HG03060 (cell line): ENCODE data around the gene FBN2.
A peak's percentile ranks its signal among the peaks of the same experiment; 100 is the strongest.
"Not testable (repeated sequence)": the region's sequence is repeated elsewhere in the genome, so short reads cannot be mapped to it uniquely, and the experiment has no call there.

Experiments
- ATAC-seq: cut with Tn5 transposase; IDR thresholded peaks from one replicate; pipeline ENCODE4 v1.9.1; 2021; ENCODE audit warnings: low read depth, moderate number of reproducible peaks; ENCODE audit not compliant: unreplicated experiment

Gene FBN2

DNA sequence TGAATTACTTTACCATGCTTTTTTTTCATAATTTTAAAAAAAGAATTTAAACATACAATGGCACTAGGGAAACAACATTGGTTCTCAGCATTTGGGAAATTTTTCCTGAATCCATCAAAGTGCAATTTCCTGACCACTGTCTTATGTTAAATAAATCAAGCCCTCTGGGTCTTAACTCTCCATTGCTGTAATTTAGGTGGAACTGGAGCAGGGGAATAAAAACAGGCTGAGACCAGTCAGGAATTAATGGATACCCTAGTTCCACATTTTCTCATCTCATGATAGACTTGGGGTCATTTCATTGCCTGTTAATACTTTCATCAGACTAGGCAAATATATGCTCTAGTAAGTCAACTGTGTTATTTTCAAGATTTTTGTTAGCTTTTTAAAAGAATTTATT, 103.1 kb downstream of the FBN2 start:
- ATAC-seq: no peak

DNA sequence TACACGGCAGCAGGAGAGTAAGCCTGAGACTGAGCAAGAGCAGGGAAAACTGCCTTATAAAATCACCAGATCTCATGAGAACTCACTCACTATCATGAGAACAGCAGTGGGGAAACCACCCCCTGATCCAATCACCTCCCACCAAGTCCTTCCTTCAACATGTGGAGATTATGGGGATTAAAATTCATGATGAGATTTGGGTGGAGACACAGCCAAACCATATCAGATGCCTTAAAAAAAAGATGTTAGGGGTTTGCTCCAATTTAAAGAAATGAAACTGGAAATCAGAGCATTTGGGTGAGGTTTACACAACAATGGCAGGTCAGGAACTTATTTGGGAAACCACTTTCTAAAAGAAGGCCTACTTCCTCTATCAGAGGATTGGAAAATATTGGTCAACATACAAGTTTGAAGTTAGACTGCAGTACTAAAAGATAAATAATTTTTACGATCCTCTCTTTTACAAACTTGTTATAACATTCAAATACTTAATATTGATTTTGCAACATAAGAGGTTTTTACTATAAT, 105.1 kb downstream of the FBN2 start:
- no peak for ATAC-seq

DNA sequence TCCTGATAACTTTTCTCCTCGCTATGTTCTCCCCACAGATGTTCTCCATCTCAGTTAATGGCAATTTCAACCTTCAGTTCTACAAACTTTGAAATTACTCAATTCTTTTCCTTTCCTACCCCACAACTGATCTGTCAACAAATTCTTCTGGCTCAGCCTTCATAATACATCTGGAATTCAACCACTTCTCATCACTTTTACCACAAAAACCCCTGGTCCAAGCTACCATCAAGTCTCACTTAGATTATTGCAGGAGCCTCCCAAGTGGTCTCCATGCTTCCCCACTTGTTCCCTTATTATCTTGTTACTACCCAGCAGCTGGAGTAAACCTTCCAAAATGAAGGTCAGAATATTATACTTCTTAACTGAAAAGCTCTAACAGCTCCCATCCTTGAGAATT, 110.1 kb downstream of the FBN2 start:
- ATAC-seq: no peak

DNA sequence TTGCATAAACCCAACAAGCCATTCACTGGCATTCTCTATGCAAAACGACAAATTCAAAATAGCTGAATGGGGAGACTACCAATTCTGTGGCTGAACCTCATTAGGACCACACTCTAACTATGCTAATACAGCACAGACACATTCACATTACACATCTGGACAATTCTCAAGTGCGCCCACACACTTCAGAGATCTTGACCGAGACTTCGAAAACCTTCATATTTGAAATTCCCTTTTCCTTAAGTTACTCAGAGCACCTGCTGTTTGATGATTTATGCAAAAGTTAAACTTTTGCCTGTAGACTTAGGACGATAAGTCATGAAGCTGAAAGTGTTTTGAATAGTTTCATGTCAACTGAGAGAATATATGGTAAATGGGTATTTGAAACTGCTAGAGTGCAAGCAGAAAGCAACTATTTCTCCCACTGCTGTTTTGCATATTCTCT, 111.9 kb downstream of the FBN2 start:
- ATAC-seq: peak; percentile 79

DNA sequence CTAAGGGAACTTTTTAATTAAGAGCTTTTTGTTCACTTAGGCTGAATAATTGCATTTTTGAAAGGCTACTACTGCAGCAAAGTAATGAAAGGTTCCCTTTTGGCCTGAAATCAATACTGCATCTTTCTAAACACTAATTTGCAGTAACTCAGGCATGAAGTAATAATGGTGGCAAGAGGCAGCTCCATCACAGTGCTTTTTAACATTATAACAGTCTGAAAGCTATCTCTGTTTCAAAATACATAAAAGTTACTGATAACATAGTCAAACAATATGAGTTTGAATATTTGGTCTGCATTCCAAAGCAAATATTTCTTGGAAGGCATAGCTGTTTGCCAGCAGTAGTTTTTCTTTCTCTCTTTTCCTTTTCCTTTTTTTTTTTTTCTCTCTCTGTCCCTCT, 113.4 kb downstream of the FBN2 start:
- no peak for ATAC-seq

DNA sequence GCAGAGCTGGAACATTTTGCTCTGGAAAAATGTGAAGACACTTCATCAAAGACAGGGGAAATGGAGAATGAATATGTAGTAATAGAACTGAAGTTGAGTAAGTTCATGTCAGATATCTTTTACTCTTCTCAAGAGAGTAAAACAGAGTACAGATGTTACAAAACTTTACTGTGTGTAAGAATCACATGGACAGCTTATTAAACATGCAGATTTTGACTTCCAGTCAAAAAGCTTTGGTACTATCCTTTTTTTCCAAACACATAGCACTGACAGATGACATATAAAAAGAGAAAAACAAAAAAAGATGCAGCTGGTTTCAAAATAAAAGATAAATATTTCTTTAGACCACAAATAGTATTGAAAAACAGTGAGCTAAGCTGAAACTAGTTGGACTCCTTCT, 115.4 kb downstream of the FBN2 start:
- ATAC-seq: no peak

DNA sequence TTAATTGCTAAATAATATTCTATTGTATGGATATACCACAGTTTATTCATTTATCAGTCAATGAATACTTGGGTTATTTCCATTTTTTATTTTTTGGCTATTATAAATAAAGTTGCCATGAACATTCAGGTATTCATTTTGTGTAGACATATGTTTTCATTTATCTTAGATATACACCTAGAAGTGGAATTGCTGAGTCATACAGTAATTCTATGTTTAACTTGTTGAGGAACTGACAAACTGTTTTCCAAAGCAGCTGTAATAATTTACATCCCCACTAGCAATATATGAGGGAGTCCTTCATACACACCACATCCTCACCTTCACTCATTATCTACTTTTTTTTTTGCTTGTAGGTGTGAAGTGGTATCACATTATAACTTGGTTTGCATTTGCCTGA, 123.6 kb downstream of the FBN2 start:
- ATAC-seq: no peak

DNA sequence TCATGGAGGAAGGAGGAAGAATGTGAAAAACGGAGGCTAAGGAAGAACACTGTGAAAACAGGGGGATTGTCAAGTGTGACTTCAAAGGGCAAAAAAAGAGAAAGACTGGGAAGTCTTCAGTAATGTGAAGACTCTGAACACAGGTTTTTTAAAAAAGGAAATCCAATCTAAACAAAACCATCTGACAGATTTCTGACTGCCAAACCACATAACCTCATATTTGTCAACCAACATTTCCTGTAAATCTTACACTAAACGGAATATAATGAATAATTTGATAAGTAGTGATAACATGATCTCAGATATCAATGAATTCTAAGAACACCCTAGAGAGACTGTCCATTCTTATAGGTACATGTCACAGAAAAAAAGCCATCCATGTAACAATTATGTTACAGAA, 124.7 kb downstream of the FBN2 start:
- ATAC-seq: no peak

DNA sequence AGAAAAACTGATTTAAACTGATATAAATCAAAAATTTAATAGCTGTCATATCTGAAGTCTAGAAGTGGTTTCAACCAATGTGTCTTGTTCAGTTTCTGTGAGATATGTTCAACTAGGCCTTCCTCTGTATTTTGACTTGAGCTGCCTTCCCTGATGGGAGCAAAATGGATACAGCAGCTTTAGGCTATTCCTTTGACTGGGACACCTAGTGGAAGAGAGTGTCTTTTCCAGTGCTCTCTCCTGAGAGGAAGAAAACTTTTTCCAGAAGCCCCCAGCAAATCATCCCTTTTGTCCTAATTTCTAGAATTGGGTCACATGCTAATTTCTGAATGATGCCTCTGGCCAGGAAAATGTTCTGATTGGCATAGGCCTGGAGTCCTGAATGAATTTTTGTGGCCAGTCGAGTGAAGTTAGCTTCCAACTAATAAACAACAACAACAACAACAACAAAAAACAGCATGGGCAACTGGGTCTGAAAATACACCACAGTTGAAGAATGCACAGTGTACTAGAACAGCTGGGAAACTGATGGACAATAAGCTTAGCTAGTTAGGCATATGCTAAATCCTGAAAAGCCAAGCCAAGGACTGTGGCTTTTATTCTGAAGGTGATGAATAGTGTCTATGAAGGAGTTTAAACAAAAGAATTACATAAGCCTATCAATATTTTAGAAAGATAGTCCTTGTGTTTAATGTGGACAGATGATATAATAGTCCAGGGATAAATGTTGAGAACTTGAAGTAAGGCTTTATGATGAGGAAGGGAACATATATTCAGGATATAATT, 125.7 kb downstream of the FBN2 start:
- no peak for ATAC-seq

DNA sequence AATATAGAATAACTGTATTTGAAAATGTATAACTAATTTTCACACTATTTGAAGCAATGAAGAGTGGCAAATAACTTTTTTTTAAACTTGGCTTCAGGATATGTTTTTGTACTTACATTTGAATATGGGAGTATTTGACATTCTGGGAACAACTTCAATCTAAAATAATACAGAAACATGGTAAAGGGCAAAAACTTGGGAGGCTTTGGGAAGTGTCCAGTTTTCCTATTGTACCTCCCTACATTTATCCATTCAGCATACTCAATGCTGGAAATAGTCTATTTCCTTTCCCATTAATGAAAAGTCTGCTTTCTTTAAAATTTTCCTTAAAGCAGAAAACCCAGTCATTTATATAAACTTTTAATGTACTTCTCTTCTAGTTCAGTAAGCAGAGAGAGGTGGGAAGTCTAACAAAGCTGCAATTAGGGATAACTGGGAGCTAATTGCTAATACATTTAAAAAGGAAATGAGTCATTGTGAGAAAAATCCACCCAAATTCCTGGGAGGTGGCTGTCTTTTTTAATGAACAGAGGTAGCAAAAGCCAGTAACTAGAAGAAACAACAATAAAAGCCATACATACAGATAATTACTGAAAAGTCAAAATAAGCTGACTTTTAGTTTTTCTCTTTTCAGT, 128.8 kb downstream of the FBN2 start:
- ATAC-seq: no peak

DNA sequence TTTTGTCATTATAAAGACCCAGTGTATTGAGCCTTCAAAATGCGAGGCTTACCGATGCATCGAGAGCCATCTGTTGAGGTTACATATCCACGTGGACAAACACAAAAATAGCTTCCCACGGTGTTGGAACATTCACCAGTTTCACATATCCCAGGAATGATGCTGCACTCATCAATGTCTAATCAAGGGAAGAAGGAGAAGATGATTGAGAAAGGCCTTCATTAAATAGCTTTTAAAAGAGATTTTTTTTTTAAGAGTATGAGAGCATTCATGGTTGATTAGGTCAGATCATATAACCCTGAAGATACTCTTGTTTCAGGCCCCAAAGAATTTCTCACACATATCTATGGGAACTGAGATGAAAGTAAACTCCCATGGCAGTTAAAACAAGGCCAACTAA, 129.4 kb downstream of the FBN2 start:
- ATAC-seq: no peak

DNA sequence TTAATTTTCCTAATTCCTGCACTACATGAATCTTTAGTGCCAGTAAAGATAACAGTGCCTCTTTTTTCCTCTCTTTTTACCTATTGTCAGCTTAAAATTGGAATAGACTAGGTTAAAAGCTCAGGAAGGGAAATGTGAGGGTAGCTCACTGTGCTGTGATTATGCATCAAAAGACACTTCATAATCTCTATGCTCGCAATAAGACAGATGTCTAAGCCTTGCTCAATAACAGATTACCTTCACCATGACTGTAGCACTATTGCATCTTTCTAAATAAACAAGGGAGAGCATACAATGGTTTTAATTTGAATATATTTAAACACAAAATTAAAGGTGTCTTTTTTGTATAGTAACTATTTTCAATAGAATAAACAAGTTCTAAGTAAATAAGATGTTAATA, 130.1 kb downstream of the FBN2 start:
- ATAC-seq: no peak

DNA sequence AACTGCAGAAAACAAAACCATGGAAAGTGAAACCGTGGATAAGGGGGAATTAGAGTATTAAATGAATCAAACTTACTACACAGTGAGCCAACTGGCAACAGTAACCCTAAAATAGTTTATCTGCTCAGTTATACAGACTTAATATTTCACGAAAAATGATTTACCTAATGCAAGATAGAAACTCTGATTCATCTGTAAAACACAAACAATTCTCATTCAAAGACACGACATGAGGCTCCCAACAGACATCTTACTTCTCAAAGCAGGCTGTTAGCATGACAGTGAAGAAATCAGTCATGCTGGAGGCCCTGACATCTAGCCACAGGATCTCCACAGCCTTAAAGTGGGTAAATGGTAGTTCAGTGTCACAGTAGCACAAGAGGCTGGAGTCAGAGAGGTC, 131.2 kb downstream of the FBN2 start:
- ATAC-seq: no peak

DNA sequence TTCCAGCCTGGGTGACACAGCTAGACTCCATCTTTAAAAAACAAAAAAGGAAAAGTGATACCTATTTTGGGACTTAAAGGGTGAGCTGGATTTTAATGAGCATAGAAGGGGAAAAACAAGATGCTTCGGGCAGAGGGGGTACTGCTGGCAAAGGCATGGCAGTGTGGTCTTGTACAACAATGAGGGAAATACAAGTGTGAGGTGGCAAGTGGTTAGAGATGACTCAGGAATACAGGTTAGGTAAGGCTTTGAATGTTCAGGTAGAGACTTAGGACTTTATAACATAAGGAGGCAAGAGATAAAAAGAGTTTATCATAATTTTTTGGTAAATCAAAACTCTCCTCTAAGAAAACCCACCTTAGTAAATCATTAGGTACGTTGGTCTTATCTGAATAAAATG, 132.9 kb downstream of the FBN2 start:
- ATAC-seq: no peak

DNA sequence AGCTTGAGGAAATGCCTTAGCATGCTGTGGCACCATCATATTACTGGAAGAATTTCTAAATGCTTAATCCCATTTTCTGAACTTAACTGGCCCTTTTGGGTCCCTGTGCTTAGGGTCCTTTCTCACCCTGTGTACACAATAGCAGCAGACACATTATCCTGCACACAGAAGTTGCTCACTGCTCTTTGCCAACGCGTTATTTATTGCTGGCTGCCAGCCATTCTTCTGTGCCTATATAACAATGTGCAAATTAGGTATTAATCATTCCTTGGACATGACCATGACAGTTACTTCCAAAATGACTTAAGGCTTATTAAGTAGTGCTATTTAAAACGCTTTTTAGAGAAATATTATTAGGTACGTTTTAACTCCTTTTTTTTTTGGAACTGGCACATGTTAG, 134.7 kb downstream of the FBN2 start:
- ATAC-seq: no peak

DNA sequence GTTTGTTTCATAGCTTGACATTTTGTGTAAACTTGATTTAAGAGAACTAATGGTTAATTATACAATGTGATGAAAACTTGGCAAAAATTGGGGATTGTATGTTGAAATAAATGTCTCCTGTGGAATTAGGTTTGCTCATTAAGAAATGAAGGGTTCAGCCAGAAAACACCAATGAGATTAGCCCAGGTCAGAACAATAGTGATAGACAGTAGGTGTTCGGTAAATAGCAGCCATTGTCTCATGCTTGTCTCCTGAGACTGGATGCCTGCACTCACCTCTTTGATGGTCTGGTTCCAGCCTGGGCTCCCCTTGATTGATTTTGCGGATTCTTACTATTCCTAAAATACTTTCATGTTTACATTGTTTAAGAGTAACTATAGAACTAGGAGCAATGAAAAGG, 135.5 kb downstream of the FBN2 start:
- ATAC-seq: no peak

DNA sequence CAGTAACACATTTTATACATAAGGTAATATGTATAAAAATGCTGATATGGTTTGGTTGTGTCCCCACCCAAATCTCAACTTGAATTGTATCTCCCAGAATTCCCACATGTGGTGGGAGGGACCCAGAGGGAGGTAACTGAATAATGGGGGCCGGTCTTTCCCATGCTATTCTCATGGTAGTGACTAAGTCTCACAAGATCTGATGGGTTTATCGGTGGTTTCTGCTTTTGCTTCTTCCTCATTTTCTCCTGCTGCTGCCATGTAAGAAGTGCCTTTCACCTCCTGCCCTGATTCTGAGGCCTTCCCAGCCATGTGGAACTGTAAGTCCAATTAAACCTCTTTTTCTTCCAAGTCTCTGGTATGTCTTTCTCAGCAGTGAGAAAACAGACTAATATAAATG, 137.3 kb downstream of the FBN2 start:
- ATAC-seq: not testable (repeated sequence)

DNA sequence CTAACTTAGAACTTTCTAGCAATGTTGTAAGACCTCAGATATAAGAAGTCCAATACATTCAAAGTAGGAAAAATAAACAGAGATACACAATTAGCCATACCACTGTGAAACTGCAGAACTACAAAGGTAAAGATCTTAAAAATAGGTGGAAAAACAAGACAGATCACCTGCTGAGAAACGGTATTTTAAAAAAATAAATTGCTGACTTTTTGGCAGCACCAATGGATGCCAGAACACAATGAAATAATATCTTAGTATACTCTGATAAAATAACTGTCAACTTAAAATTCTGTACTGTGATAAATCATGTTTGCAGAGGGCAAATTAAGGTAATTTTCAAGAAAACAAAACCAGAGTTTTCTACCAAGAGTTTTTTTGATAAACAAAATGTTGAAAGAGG, 138.9 kb downstream of the FBN2 start:
- no peak for ATAC-seq

DNA sequence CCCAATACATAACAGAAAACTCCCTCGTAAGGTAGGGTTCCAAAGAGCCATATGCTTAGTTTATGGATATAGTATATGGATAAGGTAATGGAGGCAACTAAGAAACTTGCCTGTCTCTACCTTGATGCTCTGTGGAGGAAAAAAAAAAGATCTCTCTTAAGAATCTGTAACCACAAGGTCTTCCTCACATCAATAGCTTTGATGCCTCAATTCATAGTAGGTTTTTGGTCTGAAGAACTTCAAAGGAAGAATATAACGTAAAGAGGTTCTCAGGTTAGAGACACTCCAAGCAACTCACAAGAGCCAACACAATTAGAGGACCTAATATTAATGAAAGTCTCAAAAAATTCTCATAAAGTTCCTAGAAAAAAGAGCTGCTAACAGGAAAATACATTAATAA, 140.2 kb downstream of the FBN2 start:
- ATAC-seq: no peak

DNA sequence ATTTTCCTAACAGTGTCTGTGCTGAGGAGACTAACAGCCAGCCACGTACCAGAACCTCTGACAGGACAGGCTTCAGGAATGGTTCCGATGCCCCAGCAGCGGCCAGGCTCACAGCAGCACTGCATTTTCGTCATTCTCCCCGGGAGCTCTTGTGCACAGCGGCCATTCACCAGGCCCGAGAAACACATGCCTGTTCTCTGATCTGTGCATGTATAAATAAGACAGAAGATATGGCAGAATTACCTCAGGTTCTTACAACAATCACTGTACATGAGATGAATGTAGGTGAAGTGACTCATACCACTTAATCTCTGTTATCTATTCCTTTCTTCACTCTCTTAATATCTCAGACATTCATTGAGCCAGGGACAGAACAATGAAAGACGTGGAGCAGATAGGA, 143.0 kb downstream of the FBN2 start:
- no peak for ATAC-seq

DNA sequence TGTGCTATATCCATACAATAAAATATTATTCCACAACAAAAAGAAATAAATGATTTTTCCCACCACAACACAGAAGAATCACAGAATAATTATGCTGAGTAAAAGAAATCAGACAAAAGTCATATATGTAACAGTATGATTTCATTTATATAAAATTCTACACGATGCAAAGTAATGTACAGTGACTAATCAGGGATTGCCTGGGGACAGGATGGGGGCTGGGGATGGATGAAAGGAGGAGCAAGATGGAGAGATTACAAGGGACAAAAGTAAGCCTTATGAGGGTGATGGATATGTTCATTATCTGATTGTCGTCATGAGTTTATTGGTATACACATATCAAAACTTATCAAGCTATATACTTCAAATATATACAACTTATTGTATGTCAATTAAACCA, 154.0 kb downstream of the FBN2 start:
- no peak for ATAC-seq

DNA sequence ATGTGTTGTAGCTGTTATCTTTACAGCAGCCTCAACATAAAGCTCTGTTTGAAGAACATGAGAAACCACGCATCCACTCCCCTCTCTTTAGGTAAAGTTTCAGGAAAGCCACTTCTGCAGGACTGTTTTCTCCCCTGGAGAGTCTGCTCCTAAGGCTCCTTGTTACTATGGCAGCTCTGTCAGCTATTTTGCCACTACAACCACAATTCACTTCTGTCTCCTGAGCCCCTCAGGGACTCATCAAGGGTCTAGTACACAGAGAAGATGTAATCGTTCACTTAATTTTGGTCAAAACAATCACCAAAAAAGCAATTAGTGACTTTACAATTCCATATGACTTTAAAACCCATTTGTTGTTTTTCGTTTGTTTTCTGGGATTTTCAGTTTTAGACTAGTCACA, 157.7 kb downstream of the FBN2 start:
- ATAC-seq: no peak
